GM19467 (cell line): ENCODE results near the gene DENND11.
"Not testable (repeated sequence)": the region's sequence is repeated elsewhere in the genome, so short reads cannot be mapped to it uniquely, and the experiment has no call there.

ENCODE experiments used
- ATAC-seq: cut with Tn5 transposase; IDR thresholded peaks from one replicate; pipeline ENCODE4 v1.9.1; 2021; ENCODE audit warnings: mild to moderate bottlenecking, moderate library complexity; ENCODE audit not compliant: unreplicated experiment

Gene DENND11

GRCh38 chr7:141709318-141709717 is 7.4 kb upstream of the DENND11 start:
- no peak for ATAC-seq

- ATAC-seq, result no peak
Measured at GRCh38 chr7:141708351-141708750, 6.4 kb upstream of the DENND11 start, which contains the start of gene WEE2. TSS of gene WEE2 (plus strand) at chr7:141708353. CDS start at chr7:141708759, 406 bp downstream.

- ATAC-seq, result no peak
Measured at GRCh38 chr7:141706239-141707064, 4.5 kb upstream of the DENND11 start.

GRCh38 chr7:141704741-141705140 is 2.8 kb upstream of the DENND11 start:
- no peak for ATAC-seq

GRCh38 chr7:141704112-141704511 is 2.1 kb upstream of the DENND11 start:
- no peak for ATAC-seq

- no peak for ATAC-seq
Measured at GRCh38 chr7:141702892-141703291, 926 bp upstream of the DENND11 start.

- peak; percentile 80 for ATAC-seq
Measured at GRCh38 chr7:141701489-141702046, 398 bp downstream of the DENND11 start.

- ATAC-seq, result no peak
Measured at GRCh38 chr7:141700848-141701371, 1.1 kb downstream of the DENND11 start.

- no peak for ATAC-seq
Measured at GRCh38 chr7:141700296-141700847, 1.6 kb downstream of the DENND11 start.

GRCh38 chr7:141699860-141700259 is 2.1 kb downstream of the DENND11 start:
- ATAC-seq, result no peak

GRCh38 chr7:141698247-141699015 is 3.5 kb downstream of the DENND11 start:
- ATAC-seq, result no peak

- no peak for ATAC-seq
Measured at GRCh38 chr7:141697211-141697871, 4.6 kb downstream of the DENND11 start.

- ATAC-seq, result no peak
Measured at GRCh38 chr7:141696348-141696747, 5.6 kb downstream of the DENND11 start.

GRCh38 chr7:141695803-141696289 is 6.1 kb downstream of the DENND11 start:
- no peak for ATAC-seq

- ATAC-seq, result no peak
Measured at GRCh38 chr7:141693082-141693481, 8.9 kb downstream of the DENND11 start.

GRCh38 chr7:141691961-141692360 is 10.0 kb downstream of the DENND11 start:
- ATAC-seq, result no peak

- ATAC-seq, result no peak
Measured at GRCh38 chr7:141691540-141691939, 10.4 kb downstream of the DENND11 start.

- not testable (repeated sequence) for ATAC-seq
Measured at GRCh38 chr7:141689072-141689825, 12.7 kb downstream of the DENND11 start.

GRCh38 chr7:141688043-141688442 is 13.9 kb downstream of the DENND11 start:
- ATAC-seq, result no peak

- no peak for ATAC-seq
Measured at GRCh38 chr7:141686670-141687069, 15.3 kb downstream of the DENND11 start.
